Measurements from ENCODE around the gene DBNDD2.

DBNDD2 gene

GRCh38 chr20:45419188-45420091 lies 11.4 kb downstream of the DBNDD2 start:
- no peak for DNase-seq

DNA sequence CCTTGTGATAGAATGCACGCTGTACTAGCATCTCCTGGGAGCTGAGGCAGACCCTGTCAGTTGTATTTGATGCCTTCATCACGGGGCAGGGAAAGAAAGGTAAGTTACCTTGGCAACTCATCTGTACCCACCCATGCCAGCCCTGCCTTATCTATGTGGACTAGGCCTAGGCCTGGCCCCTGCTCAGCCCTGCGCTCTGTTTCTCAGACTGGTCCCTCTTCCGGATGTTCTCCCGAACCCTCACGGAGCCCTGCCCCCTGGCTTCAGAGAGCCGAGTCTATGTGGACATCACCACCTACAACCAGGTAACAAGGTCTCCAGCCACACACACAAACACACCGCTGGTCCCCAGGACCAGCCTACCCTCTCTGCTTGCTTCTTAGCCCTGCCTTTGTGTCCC lies 12.0 kb downstream of the DBNDD2 start:
- DNase-seq, result no peak

GRCh38 chr20:45423700-45424099 lies 15.6 kb downstream of the DBNDD2 start:
- DNase-seq, result no peak

DNA sequence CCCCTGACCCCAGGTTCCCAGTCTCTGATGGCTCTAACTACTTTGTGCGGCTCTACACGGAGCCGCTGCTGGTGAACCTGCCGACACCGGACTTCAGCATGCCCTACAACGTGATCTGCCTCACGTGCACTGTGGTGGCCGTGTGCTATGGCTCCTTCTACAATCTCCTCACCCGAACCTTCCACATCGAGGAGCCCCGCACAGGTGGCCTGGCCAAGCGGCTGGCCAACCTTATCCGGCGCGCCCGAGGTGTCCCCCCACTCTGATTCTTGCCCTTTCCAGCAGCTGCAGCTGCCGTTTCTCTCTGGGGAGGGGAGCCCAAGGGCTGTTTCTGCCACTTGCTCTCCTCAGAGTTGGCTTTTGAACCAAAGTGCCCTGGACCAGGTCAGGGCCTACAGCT lies 17.5 kb downstream of the DBNDD2 start:
- no peak for DNase-seq

DNA sequence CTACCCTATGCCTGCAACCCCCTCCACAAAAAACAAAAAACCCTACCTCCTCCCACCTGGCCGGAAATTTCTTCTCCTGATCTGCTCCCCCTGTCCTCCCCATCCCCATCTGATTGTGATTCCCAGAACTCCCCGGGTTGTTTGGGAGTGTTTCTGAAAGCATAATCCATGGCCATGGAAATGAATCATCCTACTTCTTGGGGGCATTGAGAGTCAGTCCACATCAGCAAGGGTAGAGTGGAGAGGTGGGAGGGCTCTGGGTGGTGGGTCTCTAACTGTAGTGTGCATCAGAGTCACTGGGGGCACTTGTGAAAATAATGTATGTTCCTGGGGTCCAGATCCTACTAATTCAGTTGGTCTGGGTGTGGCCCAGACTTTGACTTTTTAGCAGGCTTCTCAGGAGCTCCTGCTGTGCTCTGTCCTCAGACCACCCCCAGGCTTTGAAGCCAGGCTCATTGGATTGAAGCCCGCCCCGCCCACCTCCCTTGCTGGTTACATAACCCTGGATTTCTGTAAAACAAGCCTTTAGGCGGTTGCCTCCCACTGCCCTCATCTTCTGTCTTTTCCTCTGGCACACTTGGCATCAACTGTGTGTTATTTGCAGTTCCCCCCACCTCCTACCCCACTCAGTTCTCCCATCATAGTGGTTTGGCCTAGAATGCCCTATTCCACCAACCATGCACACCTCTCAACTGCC lies 18.4 kb downstream of the DBNDD2 start:
- no peak for DNase-seq

DNA sequence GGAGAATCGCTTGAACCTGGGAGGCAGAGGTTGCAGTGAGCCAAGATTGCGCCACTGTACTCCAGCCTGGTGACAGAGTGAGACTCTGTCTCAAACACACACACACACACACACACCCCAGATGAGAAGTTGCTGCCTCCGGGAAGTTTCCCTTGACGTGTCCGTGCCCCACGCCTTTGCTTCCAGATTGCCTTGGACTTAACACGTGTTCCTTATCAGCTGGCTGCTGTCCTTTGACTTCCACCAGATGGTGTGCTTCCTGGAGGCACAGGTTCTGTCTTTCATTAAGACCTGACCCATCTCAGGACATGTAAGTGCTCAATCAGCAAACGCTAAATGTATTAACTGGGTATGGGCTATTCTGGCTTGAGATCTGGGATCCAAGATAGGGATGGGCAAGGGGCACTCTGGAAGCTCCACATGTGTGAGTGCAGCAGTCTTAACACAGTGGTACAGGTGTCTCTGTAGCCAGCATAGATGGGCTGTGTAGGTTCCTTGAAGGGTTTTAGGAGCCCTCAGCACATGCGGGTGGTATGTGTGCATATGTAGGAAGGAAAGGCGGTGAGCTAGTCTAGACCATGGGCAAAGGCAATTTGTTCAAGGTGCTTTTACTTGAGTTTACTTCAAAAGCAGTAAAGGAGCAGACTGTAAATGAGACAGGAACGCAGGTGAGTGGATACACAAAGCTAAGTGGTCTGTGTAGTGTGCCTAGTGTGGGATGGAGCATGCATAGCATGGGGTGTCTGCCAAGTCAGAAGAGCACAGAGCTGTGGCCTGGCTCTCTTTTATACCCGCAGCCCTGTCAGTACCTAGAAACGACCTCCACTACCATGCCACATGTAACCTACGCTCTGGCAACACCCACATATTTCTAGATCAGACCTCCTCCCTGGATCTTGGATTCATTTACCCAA lies 19.4 kb downstream of the DBNDD2 start:
- no peak for DNase-seq

GRCh38 chr20:45429618-45430017 lies 21.5 kb downstream of the DBNDD2 start:
- DNase-seq, result no peak

- DNase-seq, result no peak
These were observed 24.2 kb downstream of the DBNDD2 start for GRCh38 chr20:45432294-45432693.

GRCh38 chr20:45433316-45433715 lies 25.2 kb downstream of the DBNDD2 start:
- no peak for DNase-seq

DNA sequence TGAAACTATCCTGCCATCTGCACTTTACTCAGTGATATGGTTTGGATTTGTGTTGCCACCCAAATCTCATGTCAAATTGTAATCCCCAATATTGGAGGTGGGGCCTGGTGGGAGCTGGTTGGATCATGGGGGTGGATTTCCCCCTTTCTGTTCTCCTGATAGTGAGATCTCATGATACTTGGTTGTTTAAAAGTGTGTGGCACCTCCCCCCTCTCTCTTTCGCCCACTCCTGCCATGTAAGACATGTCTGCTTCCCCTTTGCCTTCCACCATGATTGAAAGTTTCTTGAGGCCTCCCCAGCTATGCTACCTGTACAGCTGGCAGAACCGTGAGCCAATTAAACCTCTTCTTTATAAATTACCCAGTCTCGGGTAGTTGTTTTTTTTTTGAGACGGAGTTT lies 25.9 kb downstream of the DBNDD2 start:
- DNase-seq, result no peak

GRCh38 chr20:45436732-45437485 lies 28.8 kb downstream of the DBNDD2 start:
- DNase-seq, result peak; percentile 91

GRCh38 chr20:45440424-45440823 lies 32.3 kb downstream of the DBNDD2 start:
- no peak for DNase-seq

DNA sequence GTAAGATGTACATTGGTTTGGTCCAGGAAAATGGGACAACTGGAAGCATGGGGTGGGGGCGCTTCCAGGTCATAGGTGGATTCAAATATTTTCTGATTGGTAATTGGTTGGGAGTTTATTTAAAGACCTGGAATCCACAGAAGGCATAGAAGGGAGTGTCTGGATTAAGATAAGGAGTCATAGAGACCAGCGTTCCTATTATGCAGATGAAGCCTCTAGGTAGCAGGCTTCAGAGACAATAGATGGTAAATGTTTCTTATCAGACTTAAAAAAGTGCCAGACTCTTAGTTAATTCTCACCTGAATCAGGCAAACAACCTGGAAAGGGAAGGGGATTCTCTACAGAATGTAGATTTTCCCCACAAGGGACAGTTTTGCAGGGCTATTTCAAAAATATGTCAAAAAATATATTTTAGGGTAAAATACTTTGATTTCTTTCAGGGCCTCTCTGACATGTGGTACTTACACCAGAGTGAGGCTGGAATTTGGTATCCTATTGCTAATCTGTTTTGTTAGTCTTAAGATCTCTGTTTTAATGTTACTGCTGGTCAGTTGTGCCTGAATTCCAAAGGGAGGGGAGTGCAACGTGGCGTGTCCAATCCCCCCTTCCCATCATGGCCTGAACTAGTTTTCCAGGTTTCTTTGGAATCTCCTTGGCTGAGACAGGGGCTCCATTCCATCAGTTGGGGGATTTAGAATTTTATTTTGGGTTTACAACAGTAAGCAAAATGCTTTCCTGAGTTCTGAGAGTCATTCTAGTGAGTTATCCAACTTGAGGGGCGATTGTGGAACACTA lies 33.0 kb downstream of the DBNDD2 start:
- DNase-seq, result no peak

- DNase-seq, result no peak
These were observed 33.7 kb downstream of the DBNDD2 start for GRCh38 chr20:45441746-45442145.

- DNase-seq, result no peak
These were observed 36.0 kb downstream of the DBNDD2 start for GRCh38 chr20:45444050-45444449.

- DNase-seq, result no peak
These were observed 37.9 kb downstream of the DBNDD2 start for GRCh38 chr20:45445805-45446562.

- no peak for DNase-seq
These were observed 40.2 kb downstream of the DBNDD2 start for GRCh38 chr20:45448270-45448669.

GRCh38 chr20:45449528-45449927 lies 41.4 kb downstream of the DBNDD2 start:
- DNase-seq, result no peak

GRCh38 chr20:45450097-45450818 lies 42.2 kb downstream of the DBNDD2 start:
- no peak for DNase-seq

DNA sequence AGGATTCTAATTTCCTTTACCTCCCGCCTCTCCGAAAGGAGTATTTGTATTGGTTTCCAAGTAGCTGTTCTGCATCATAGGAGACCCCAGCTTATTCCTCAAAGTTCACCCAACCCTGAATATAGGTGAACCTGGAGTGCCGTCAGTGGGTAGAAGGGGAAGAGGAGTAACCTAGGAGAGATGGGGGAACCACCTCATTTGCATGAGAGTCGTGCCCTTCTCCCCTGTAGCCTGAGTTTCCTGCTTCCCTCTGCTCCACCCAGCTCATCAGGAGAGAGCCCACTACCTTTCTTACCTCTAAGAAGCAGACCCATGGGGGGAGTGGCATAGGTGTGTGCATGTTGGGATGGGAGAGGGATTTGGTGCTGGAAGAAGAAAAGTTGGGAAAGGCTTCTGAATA lies 44.1 kb downstream of the DBNDD2 start:
- no peak for DNase-seq

Measured in retina (tissue), 1 donor.